Keratinocyte (primary cell): ENCODE measurements around the gene ICOS.

Experiments used
- CTCF ChIP-seq, 3 experiments: IDR thresholded peaks in 1 of 3; conservative IDR thresholded peaks in 1 of 3; optimal IDR thresholded peaks in 1 of 3; 2 replicates in 2 of 3; 3 replicates in 1 of 3; pipeline versions ENCODE3 to v1.5.1; 2011; ENCODE audit warnings: low read length in 3 of 3, mild to moderate bottlenecking in 3 of 3, moderate library complexity in 2 of 3, control low read depth in 1 of 3, inconsistent platforms in 1 of 3; ENCODE audit not compliant: insufficient read depth in 2 of 3; ENCODE audit errors: extremely low read depth in 1 of 3
- EZH2 ChIP-seq: IDR thresholded peaks from one replicate; pipeline ENCODE4 v1.6.1; 2012; ENCODE audit warnings: inconsistent platforms, mild to moderate bottlenecking, low read length, moderate library complexity

- TF ChIP-seq EZH2, result no peak
- no peak for TF ChIP-seq CTCF (optimal IDR thresholded peaks at IDR 0.05 in 1 of 3, IDR thresholded peaks at IDR 0.05 in 1 of 3, conservative IDR thresholded peaks at IDR 0.05 in 1 of 3; ENCODE audit: extremely low read depth in 1 of 3, insufficient read depth in 2 of 3, low read length in 3 of 3)
These were observed 22.7 kb downstream of the ICOS start for GRCh38 chr2:203959265-203959664.
